ENCODE data around the gene DIP2C.
"Not testable (repeated sequence)": the region's sequence is repeated elsewhere in the genome, so short reads cannot be mapped to it uniquely, and the experiment has no call there.

Gene DIP2C

GRCh38 chr10:613271-614138 is 76.0 kb downstream of the DIP2C start:
- Mint-ChIP-seq H3K4me1 (peaks cover 2 to 4% of the 10 kb centered on the region in 2 donors), H3K9me3 (peaks cover 0 to 2% of the 10 kb centered on the region in 2 donors), H3K27ac (no peak overlapping the region), H3K36me3 (no peaks in the 10 kb centered on the region), H3K4me3 (no peak overlapping the region), H3K27me3 (peaks cover 41 to 56% of the 10 kb centered on the region in 2 donors)
- ATAC-seq (replicated peaks) (no peak), DNase-seq (no peak)

GRCh38 chr10:612696-613095 is 76.8 kb downstream of the DIP2C start:
- no peaks in the 10 kb centered on the region for H3K36me3 Mint-ChIP-seq
- peaks cover 0 to 2% of the 10 kb centered on the region in 2 donors for H3K9me3 Mint-ChIP-seq
- no peak for DNase-seq
- peaks cover 38 to 51% of the 10 kb centered on the region in 2 donors for H3K27me3 Mint-ChIP-seq
- no peak overlapping the region for H3K4me3 Mint-ChIP-seq
- H3K4me1 Mint-ChIP-seq = peaks cover 2 to 4% of the 10 kb centered on the region in 2 donors
- no peak overlapping the region for H3K27ac Mint-ChIP-seq
- no peak for ATAC-seq (replicated peaks)

- H3K9me3 Mint-ChIP-seq; ATAC-seq (replicated peaks); H3K36me3 Mint-ChIP-seq; H3K4me1 Mint-ChIP-seq; DNase-seq; H3K27ac Mint-ChIP-seq; H3K4me3 Mint-ChIP-seq: not testable (repeated sequence)
- H3K27me3 Mint-ChIP-seq = peaks cover 24 to 33% of the 10 kb centered on the region in 2 donors
Observed at GRCh38 chr10:610642-611305, 78.7 kb downstream of the DIP2C start.

- H3K4me1 Mint-ChIP-seq = peaks cover 0 to 2% of the 10 kb centered on the region in 2 donors
- no peaks in the 10 kb centered on the region for H3K36me3 Mint-ChIP-seq
- peaks cover 0 to 2% of the 10 kb centered on the region in 2 donors for H3K9me3 Mint-ChIP-seq
- H3K4me3 Mint-ChIP-seq = no peak overlapping the region
- DNase-seq = no peak
- H3K27ac Mint-ChIP-seq = no peak overlapping the region
- H3K27me3 Mint-ChIP-seq = peaks cover 25 to 33% of the 10 kb centered on the region in 2 donors
- ATAC-seq (replicated peaks) = no peak
Observed at GRCh38 chr10:609868-610545, 79.5 kb downstream of the DIP2C start.

- Mint-ChIP-seq H3K4me1 (peaks cover 0 to 2% of the 10 kb centered on the region in 2 donors), H3K27me3 (peaks cover 19 to 27% of the 10 kb centered on the region in 2 donors), H3K36me3 (no peaks in the 10 kb centered on the region), H3K27ac (no peak overlapping the region), H3K9me3 (peaks cover 0 to 2% of the 10 kb centered on the region in 2 donors), H3K4me3 (no peak overlapping the region)
- no peak for ATAC-seq (replicated peaks)
- DNase-seq = no peak
Observed at GRCh38 chr10:609262-609658, 80.2 kb downstream of the DIP2C start.

GRCh38 chr10:608331-609261 is 80.9 kb downstream of the DIP2C start:
- Mint-ChIP-seq H3K27ac (no peak overlapping the region), H3K4me3 (no peak overlapping the region)
- peak in 1 of 2 donors; percentile 34 for ATAC-seq (replicated peaks)

GRCh38 chr10:607545-608185 is 81.8 kb downstream of the DIP2C start:
- Mint-ChIP-seq H3K27ac (no peak overlapping the region), H3K9me3 (peaks cover 0 to 2% of the 10 kb centered on the region in 2 donors), H3K4me1 (peaks cover 0 to 2% of the 10 kb centered on the region in 2 donors), H3K27me3 (peaks cover 20 to 24% of the 10 kb centered on the region in 2 donors), H3K36me3 (no peaks in the 10 kb centered on the region), H3K4me3 (no peak overlapping the region)
- DNase-seq = no peak
- no peak for ATAC-seq (replicated peaks)

More at GRCh38 chr10:608331-609261, 80.9 kb downstream of the DIP2C start:
- H3K4me1 Mint-ChIP-seq = peaks cover 0 to 2% of the 10 kb centered on the region in 2 donors
- peaks cover 19 to 28% of the 10 kb centered on the region in 2 donors for H3K27me3 Mint-ChIP-seq
- H3K36me3 Mint-ChIP-seq = no peaks in the 10 kb centered on the region
- peaks cover 0 to 2% of the 10 kb centered on the region in 2 donors for H3K9me3 Mint-ChIP-seq
- DNase-seq = no peak

- Mint-ChIP-seq H3K4me3 (no peak overlapping the region), H3K36me3 (no peaks in the 10 kb centered on the region), H3K27me3 (peaks cover 26 to 29% of the 10 kb centered on the region in 2 donors), H3K27ac (no peak overlapping the region), H3K9me3 (peaks cover 0 to 2% of the 10 kb centered on the region in 2 donors), H3K4me1 (peaks cover 0 to 2% of the 10 kb centered on the region in 2 donors)
- DNase-seq = no peak
- no peak for ATAC-seq (replicated peaks)
Observed at GRCh38 chr10:606762-607544, 82.5 kb downstream of the DIP2C start.

- H3K9me3 Mint-ChIP-seq = no peaks in the 10 kb centered on the region
- DNase-seq (no peak), ATAC-seq (replicated peaks) (no peak)
- H3K4me3 Mint-ChIP-seq = no peak overlapping the region
- H3K27ac Mint-ChIP-seq = no peak overlapping the region
- H3K4me1 Mint-ChIP-seq = peaks cover 0 to 2% of the 10 kb centered on the region in 2 donors
- H3K36me3 Mint-ChIP-seq = no peaks in the 10 kb centered on the region
- H3K27me3 Mint-ChIP-seq = peaks cover 27 to 29% of the 10 kb centered on the region in 2 donors
Observed at GRCh38 chr10:605632-606325, 83.7 kb downstream of the DIP2C start.

GRCh38 chr10:604716-605631 is 84.5 kb downstream of the DIP2C start:
- Mint-ChIP-seq H3K4me1 (peaks cover 0 to 2% of the 10 kb centered on the region in 2 donors), H3K36me3 (no peaks in the 10 kb centered on the region), H3K27me3 (peaks cover 29 to 31% of the 10 kb centered on the region in 2 donors), H3K4me3 (no peak overlapping the region), H3K27ac (no peak overlapping the region), H3K9me3 (no peaks in the 10 kb centered on the region)
- DNase-seq (no peak), ATAC-seq (replicated peaks) (no peak)

- H3K36me3 Mint-ChIP-seq = no peaks in the 10 kb centered on the region
- H3K27ac Mint-ChIP-seq = no peak overlapping the region
- DNase-seq = no peak
- H3K27me3 Mint-ChIP-seq = peaks cover 29 to 31% of the 10 kb centered on the region in 2 donors
- H3K4me1 Mint-ChIP-seq = peaks cover 0 to 2% of the 10 kb centered on the region in 2 donors
- ATAC-seq (replicated peaks) = no peak
- no peaks in the 10 kb centered on the region for H3K9me3 Mint-ChIP-seq
- H3K4me3 Mint-ChIP-seq = no peak overlapping the region
Observed at GRCh38 chr10:603745-604144, 85.7 kb downstream of the DIP2C start.
